ENCODE results near the gene RASEF.

The RASEF gene

GRCh38 chr9:83000765-83001164 is 62.2 kb downstream of the RASEF start:
- H3K4me2 ChIP-seq (ENCODE audit: insufficient read depth, low read length, poor library complexity, severe bottlenecking): no peak overlapping the region
- no peaks in the 10 kb centered on the region for H3K4me1 ChIP-seq (ENCODE audit: control insufficient read depth in 2 of 2, insufficient read depth in 1 of 2, low read depth in 1 of 2, low read length in 2 of 2)
- no peak overlapping the region for H2AFZ ChIP-seq (ENCODE audit: low read length)
- no peak overlapping the region for H4K8ac ChIP-seq (ENCODE audit: low read depth, low read length)
- WGBS, 2 donors (ENCODE audit: extremely low coverage in 2 of 2, insufficient read length in 2 of 2, insufficient replicate concordance in 1 of 2): no CpG with 5 or more reads among the region's 5 CpGs
- H3K9me3 ChIP-seq (replicated peaks in 1 of 2; ENCODE audit: control insufficient read depth in 2 of 2, insufficient read depth in 1 of 2, low read depth in 1 of 2, low read length in 2 of 2): no peaks in the 10 kb centered on the region
- H2BK5ac ChIP-seq (ENCODE audit: low read length): no peak overlapping the region
- no peaks in the 10 kb centered on the region for H3K27me3 ChIP-seq (ENCODE audit: control insufficient read depth in 3 of 3, insufficient read depth in 3 of 3, low read depth in 1 of 3, low read length in 3 of 3)
- no peaks in the 10 kb centered on the region for H3K36me3 ChIP-seq (replicated peaks in 1 of 2; ENCODE audit: control insufficient read depth in 2 of 2, insufficient read depth in 2 of 2, low read length in 2 of 2)
- H3K18ac ChIP-seq (ENCODE audit: low read length): no peak overlapping the region
- H2BK120ac ChIP-seq (ENCODE audit: low read depth, low read length): no peak overlapping the region
- no peak overlapping the region for H2AK5ac ChIP-seq (ENCODE audit: low read depth, low read length)
- no peak overlapping the region for H3K23ac ChIP-seq (ENCODE audit: low read depth, low read length, poor library complexity)
- H3K14ac ChIP-seq (ENCODE audit: low read length): no peak overlapping the region
- H4K91ac ChIP-seq (ENCODE audit: low read depth, low read length, poor library complexity): no peak overlapping the region
- H3K79me1 ChIP-seq (ENCODE audit: low read depth, low read length): no peaks in the 10 kb centered on the region
- no peak overlapping the region for H3K9ac ChIP-seq (ENCODE audit: low read depth, low read length, poor library complexity)
- H3K27ac ChIP-seq (replicated peaks; ENCODE audit: low read length): no peak overlapping the region
- DNase-seq (ENCODE audit: low spot score): no peak
- H3K4me3 ChIP-seq (ENCODE audit: low read length in 2 of 2): no peak overlapping the region
- no peak overlapping the region for H2BK12ac ChIP-seq (ENCODE audit: low read length)
- H3K4ac ChIP-seq (ENCODE audit: low read length): no peak overlapping the region
- H2BK15ac ChIP-seq (ENCODE audit: low read length): no peak overlapping the region

- no peak overlapping the region for H3K9ac ChIP-seq (ENCODE audit: low read depth, low read length, poor library complexity)
Measured at GRCh38 chr9:82998409-82998808, 64.5 kb downstream of the RASEF start.

GRCh38 chr9:82997476-82998140 is 65.3 kb downstream of the RASEF start:
- Histone ChIP-seq H3K27me3 (ENCODE audit: control insufficient read depth in 3 of 3, insufficient read depth in 3 of 3, low read depth in 1 of 3, low read length in 3 of 3) (no peaks in the 10 kb centered on the region), H3K4me3 (ENCODE audit: low read length in 2 of 2) (no peak overlapping the region), H2BK5ac (ENCODE audit: low read length) (no peak overlapping the region), H3K4me1 (ENCODE audit: control insufficient read depth in 2 of 2, insufficient read depth in 1 of 2, low read depth in 1 of 2, low read length in 2 of 2) (no peaks in the 10 kb centered on the region), H3K9me3 (replicated peaks in 1 of 2; ENCODE audit: control insufficient read depth in 2 of 2, insufficient read depth in 1 of 2, low read depth in 1 of 2, low read length in 2 of 2) (no peaks in the 10 kb centered on the region), H4K8ac (ENCODE audit: low read depth, low read length) (no peak overlapping the region), H3K4ac (ENCODE audit: low read length) (no peak overlapping the region), H3K23ac (ENCODE audit: low read depth, low read length, poor library complexity) (no peak overlapping the region), H3K9ac (ENCODE audit: low read depth, low read length, poor library complexity) (no peak overlapping the region), H2AK5ac (ENCODE audit: low read depth, low read length) (no peak overlapping the region), H3K18ac (ENCODE audit: low read length) (no peak overlapping the region), H2BK12ac (ENCODE audit: low read length) (no peak overlapping the region), H3K79me1 (ENCODE audit: low read depth, low read length) (no peaks in the 10 kb centered on the region), H2BK120ac (ENCODE audit: low read depth, low read length) (no peak overlapping the region), H2BK15ac (ENCODE audit: low read length) (no peak overlapping the region), H3K14ac (ENCODE audit: low read length) (no peak overlapping the region), H3K36me3 (replicated peaks in 1 of 2; ENCODE audit: control insufficient read depth in 2 of 2, insufficient read depth in 2 of 2, low read length in 2 of 2) (no peaks in the 10 kb centered on the region), H3K27ac (replicated peaks; ENCODE audit: low read length) (no peak overlapping the region), H2AFZ (ENCODE audit: low read length) (no peak overlapping the region), H3K4me2 (ENCODE audit: insufficient read depth, low read length, poor library complexity, severe bottlenecking) (no peak overlapping the region), H4K91ac (ENCODE audit: low read depth, low read length, poor library complexity) (no peak overlapping the region)
- no CpG with 5 or more reads among the region's 6 CpGs for WGBS, 2 donors (ENCODE audit: extremely low coverage in 2 of 2, insufficient read length in 2 of 2, insufficient replicate concordance in 1 of 2)
- DNase-seq (ENCODE audit: low spot score): no peak

More at GRCh38 chr9:82998409-82998808, 64.5 kb downstream of the RASEF start:
- no peak for DNase-seq (ENCODE audit: low spot score)
- H3K27me3 ChIP-seq (ENCODE audit: control insufficient read depth in 3 of 3, insufficient read depth in 3 of 3, low read depth in 1 of 3, low read length in 3 of 3): no peaks in the 10 kb centered on the region
- H2BK15ac ChIP-seq (ENCODE audit: low read length): no peak overlapping the region
- no peak overlapping the region for H3K18ac ChIP-seq (ENCODE audit: low read length)
- no peak overlapping the region for H2BK120ac ChIP-seq (ENCODE audit: low read depth, low read length)
- no peak overlapping the region for H4K8ac ChIP-seq (ENCODE audit: low read depth, low read length)
- no peak overlapping the region for H3K14ac ChIP-seq (ENCODE audit: low read length)
- no CpG with 5 or more reads among the region's 2 CpGs for WGBS, 2 donors (ENCODE audit: extremely low coverage in 2 of 2, insufficient read length in 2 of 2, insufficient replicate concordance in 1 of 2)
- no peak overlapping the region for H3K4me2 ChIP-seq (ENCODE audit: insufficient read depth, low read length, poor library complexity, severe bottlenecking)
- no peak overlapping the region for H3K27ac ChIP-seq (replicated peaks; ENCODE audit: low read length)
- H4K91ac ChIP-seq (ENCODE audit: low read depth, low read length, poor library complexity): no peak overlapping the region
- H2BK5ac ChIP-seq (ENCODE audit: low read length): no peak overlapping the region
- no peak overlapping the region for H3K23ac ChIP-seq (ENCODE audit: low read depth, low read length, poor library complexity)
- no peak overlapping the region for H3K4ac ChIP-seq (ENCODE audit: low read length)
- no peak overlapping the region for H2AK5ac ChIP-seq (ENCODE audit: low read depth, low read length)
- H3K9me3 ChIP-seq (replicated peaks in 1 of 2; ENCODE audit: control insufficient read depth in 2 of 2, insufficient read depth in 1 of 2, low read depth in 1 of 2, low read length in 2 of 2): no peaks in the 10 kb centered on the region
- no peak overlapping the region for H2BK12ac ChIP-seq (ENCODE audit: low read length)
- no peak overlapping the region for H2AFZ ChIP-seq (ENCODE audit: low read length)
- H3K4me3 ChIP-seq (ENCODE audit: low read length in 2 of 2): no peak overlapping the region
- H3K79me1 ChIP-seq (ENCODE audit: low read depth, low read length): no peaks in the 10 kb centered on the region
- no peaks in the 10 kb centered on the region for H3K36me3 ChIP-seq (replicated peaks in 1 of 2; ENCODE audit: control insufficient read depth in 2 of 2, insufficient read depth in 2 of 2, low read length in 2 of 2)
- no peaks in the 10 kb centered on the region for H3K4me1 ChIP-seq (ENCODE audit: control insufficient read depth in 2 of 2, insufficient read depth in 1 of 2, low read depth in 1 of 2, low read length in 2 of 2)

GRCh38 chr9:82996941-82997340 is 66.0 kb downstream of the RASEF start:
- no CpG with 5 or more reads among the region's 4 CpGs for WGBS, 2 donors (ENCODE audit: extremely low coverage in 2 of 2, insufficient read length in 2 of 2, insufficient replicate concordance in 1 of 2)
- H3K4me3 ChIP-seq (ENCODE audit: low read length in 2 of 2): no peak overlapping the region
- H3K27ac ChIP-seq (replicated peaks; ENCODE audit: low read length): no peak overlapping the region
- H4K91ac ChIP-seq (ENCODE audit: low read depth, low read length, poor library complexity): no peak overlapping the region
- no peaks in the 10 kb centered on the region for H3K27me3 ChIP-seq (ENCODE audit: control insufficient read depth in 3 of 3, insufficient read depth in 3 of 3, low read depth in 1 of 3, low read length in 3 of 3)
- H3K4me1 ChIP-seq (ENCODE audit: control insufficient read depth in 2 of 2, insufficient read depth in 1 of 2, low read depth in 1 of 2, low read length in 2 of 2): no peaks in the 10 kb centered on the region
- no peak overlapping the region for H3K9ac ChIP-seq (ENCODE audit: low read depth, low read length, poor library complexity)
- H3K4ac ChIP-seq (ENCODE audit: low read length): no peak overlapping the region
- H3K36me3 ChIP-seq (replicated peaks in 1 of 2; ENCODE audit: control insufficient read depth in 2 of 2, insufficient read depth in 2 of 2, low read length in 2 of 2): no peaks in the 10 kb centered on the region
- H3K79me1 ChIP-seq (ENCODE audit: low read depth, low read length): no peaks in the 10 kb centered on the region
- no peaks in the 10 kb centered on the region for H3K9me3 ChIP-seq (replicated peaks in 1 of 2; ENCODE audit: control insufficient read depth in 2 of 2, insufficient read depth in 1 of 2, low read depth in 1 of 2, low read length in 2 of 2)
- H3K23ac ChIP-seq (ENCODE audit: low read depth, low read length, poor library complexity): no peak overlapping the region
- H2BK15ac ChIP-seq (ENCODE audit: low read length): no peak overlapping the region
- H3K14ac ChIP-seq (ENCODE audit: low read length): no peak overlapping the region
- H2BK120ac ChIP-seq (ENCODE audit: low read depth, low read length): no peak overlapping the region
- no peak overlapping the region for H2AFZ ChIP-seq (ENCODE audit: low read length)
- no peak overlapping the region for H3K4me2 ChIP-seq (ENCODE audit: insufficient read depth, low read length, poor library complexity, severe bottlenecking)
- no peak overlapping the region for H2AK5ac ChIP-seq (ENCODE audit: low read depth, low read length)
- no peak overlapping the region for H2BK12ac ChIP-seq (ENCODE audit: low read length)
- H3K18ac ChIP-seq (ENCODE audit: low read length): no peak overlapping the region
- no peak overlapping the region for H2BK5ac ChIP-seq (ENCODE audit: low read length)
- H4K8ac ChIP-seq (ENCODE audit: low read depth, low read length): no peak overlapping the region
- no peak for DNase-seq (ENCODE audit: low spot score)
